Heart right ventricle (tissue), 16 donors: ENCODE results near the gene MUC2. TPM values are rescaled to one million over a fixed set of nuclear protein-coding genes. Genes with fewer than 3 reads are reported as not detected.

Experiments used
- ATAC-seq, 8 donors: fragments of 200-7000 bp; cut with Tn5 transposase; one replicate each; pipeline ENCODE4 v1.9.1; 2020; ENCODE audit warnings: mild to moderate bottlenecking in 8 of 8, moderate library complexity in 8 of 8, moderate number of reproducible peaks in 1 of 8
- DNase-seq, 2 donors: peaks; one replicate each; pipeline ENCODE4 v3.0.0-alpha.2; 2020
- H3K27ac ChIP-seq, 10 donors: fragments of 200-600 bp; sonication (generic) in 2 of 10; one replicate each; pipeline versions ENCODE4 v1.5.0 to v1.8.0; 2020 to 2022; ENCODE audit warnings: mild to moderate bottlenecking in 3 of 10
- H3K27me3 ChIP-seq, 7 donors: fragments of 200-600 bp; one replicate each; pipeline ENCODE4 v1.8.0; 2021 to 2022; ENCODE audit warnings: mild to moderate bottlenecking in 2 of 7
- H3K36me3 ChIP-seq, 9 donors: fragments of 200-600 bp; sonication (generic) in 1 of 9; one replicate each; pipeline versions ENCODE4 v1.5.0 to v1.8.0; 2020 to 2022; ENCODE audit warnings: mild to moderate bottlenecking in 2 of 9
- H3K4me1 ChIP-seq, 9 donors: fragments of 200-600 bp; sonication (generic) in 1 of 9; one replicate each; pipeline versions ENCODE4 v1.5.0 to v1.8.0; 2020 to 2022; ENCODE audit warnings: mild to moderate bottlenecking in 4 of 9
- H3K4me3 ChIP-seq, 10 donors: fragments of 200-600 bp; sonication (generic) in 2 of 10; one replicate each; pipeline versions ENCODE4 v1.5.0 to v1.8.0; 2020 to 2022; ENCODE audit warnings: mild to moderate bottlenecking in 7 of 10, moderate library complexity in 2 of 10
- H3K9me3 ChIP-seq, 11 donors: fragments of 200-600 bp in 10 of 11; sonication (generic) in 2 of 11; one replicate each; pipeline versions ENCODE4 v1.5.0 to v1.8.0; 2013 to 2022; ENCODE audit warnings: mild to moderate bottlenecking in 2 of 11, control low read depth in 1 of 11, moderate library complexity in 1 of 11
- CTCF ChIP-seq, 9 donors: fragments of 200-600 bp; sonication (generic) in 2 of 9; IDR thresholded peaks; one replicate each; pipeline versions ENCODE4 v1.5.0 to v1.8.0; 2021 to 2022; ENCODE audit warnings: antibody characterized with exemption in 9 of 9, mild to moderate bottlenecking in 5 of 9, moderate library complexity in 1 of 9
- WGBS, 2 donors: extraction: QIAGEN DNeasy Blood & Tissue Kit; methylation state at CpG; one replicate each; pipeline ENCODE4 v1.1.7; 2013; ENCODE audit warnings: inconsistent platforms in 1 of 2; 5-methylcytosine and 5-hydroxymethylcytosine counted together
- intact Hi-C, 10 donors: fragments of 100-400 bp; cut with DNase I; formaldehyde crosslinking; loops; one replicate each; pipeline versions ENCODE4 v1.11.1 to v1.14.2; 2022
- polyA plus RNA-seq, 2 donors: library from polyadenylated mRNA; stranded (reverse); fragments of 200-250 nt; gene quantifications; one replicate each; pipeline ENCODE4 v1.2.3, GENCODE V29; 2013
- total RNA-seq, 10 donors: library from RNA; stranded (reverse); fragmentation: NEBNext Ultra II Directional in 3 of 10; extraction: Animal tissue kit (Norgen Biotek cat#: 25700) in 3 of 10; gene quantifications; one replicate each; pipeline versions ENCODE4 v1.2.1 to v1.2.4, GENCODE V29; 2021 to 2023
- donor health status: Arrhythmogenic right ventricular cardiomyopathy.
- donor health status: ischemic (EF 13 %, LVEDD 7.1; RV severe dilation, severe dysfunction).
- donor health status: healthy with polysubstance abuse.
- donor health status: DM: no; HTN: yes; CAD: no.
- donor health status: DM: no; HTN: no; CAD: no.
- donor health status: ischemic (EF 25% LVEDD 6.9; RV normal size, moderate dysfunction).
- donor health status: ischemic (EF 25% LVEDD 5.7; RV mildly dilated, moderate dysfunction).
- donor health status: healthy.
- donor health status: DM: yes; HTN: yes; CAD: no.
- donor health status: Ischemic cardiomyopathy.
- donor health status: ischemic (EF 35%, LVEDD 5.7; RV mildly dilated, moderate dysfunction).
- donor health status: nonischemic (EF 11% LVEDD 7.7; RV severe dilation, severe dysfunction).
- donor health status: DM: yes; HTN: yes; CAD: no.
- donor health status: PGD.
- donor health status: ischemic (EF 29% LVEDD 5.4; RV normal size, mild dysfunction).
- donor health status: nonischemic (EF 23%, LVEDD 6.1; RV moderate dilation, normal function).

The MUC2 gene
- total and polyA plus RNA-seq, 12 donors, result 0.03 TPM; not detected in 11

- no peak for TF ChIP-seq CTCF (IDR thresholded peaks at IDR 0.05)
- Histone ChIP-seq H3K4me3 (no peak overlapping the region), H3K27ac (no peak overlapping the region), H3K4me1 (no peaks in the 10 kb centered on the region), H3K27me3 (peaks cover 0 to 30% (median 24%) of the 10 kb centered on the region in 7 donors), H3K9me3 (no peaks in the 10 kb centered on the region), H3K36me3 (no peaks in the 10 kb centered on the region)
- DNase-seq, result no peak
- intact Hi-C loops, result no loop called here
- no peak for ATAC-seq
- WGBS, 2 donors, result 76 to 78% methylated on average over 26 to 29 of the region's 29 CpGs
These were observed 38.9 kb upstream of the MUC2 start for GRCh38 chr11:1035577-1036283.

DNA sequence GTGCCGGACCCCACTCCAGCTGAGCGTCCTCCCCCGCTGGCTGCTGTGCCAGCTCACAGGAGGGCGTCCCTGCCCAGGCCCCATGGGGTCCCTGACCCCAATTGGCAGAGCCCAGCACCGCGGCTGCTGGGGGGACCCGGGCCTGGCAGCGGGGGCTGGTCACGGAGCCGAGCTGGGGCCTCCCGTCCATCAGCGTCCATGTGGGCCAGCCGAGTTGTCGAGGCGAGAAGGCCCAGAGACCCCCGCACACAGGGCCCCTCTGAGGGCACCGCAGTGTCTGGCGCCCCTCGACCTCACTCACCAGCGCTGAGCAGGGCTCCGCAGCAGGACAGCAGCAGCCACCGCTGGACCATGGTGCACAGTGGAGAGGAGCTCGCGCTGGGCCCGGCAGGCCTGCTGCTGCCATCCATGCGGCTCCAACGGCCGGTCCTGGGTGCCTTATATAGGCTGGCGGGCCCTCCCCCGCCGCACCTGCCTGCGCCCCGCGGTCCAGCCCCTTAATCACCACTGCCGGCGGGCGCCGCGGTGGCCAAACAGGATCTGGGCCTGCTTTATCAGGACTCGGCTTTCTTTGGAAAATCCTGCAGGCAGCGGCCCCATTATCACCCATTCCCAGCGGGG is 38.3 kb upstream of the MUC2 start, which contains the start of gene MUC6:
MUC6 (minus strand) TSS at position 416 of the 621 bp plus-strand sequence; CDS start at position 353, 63 bp downstream.
- no peak for TF ChIP-seq CTCF (IDR thresholded peaks at IDR 0.05)
- Histone ChIP-seq H3K36me3 (no peaks in the 10 kb centered on the region), H3K9me3 (no peaks in the 10 kb centered on the region), H3K27ac (no peak within 1 kb of the TSS), H3K4me3 (no peak within 1 kb of the TSS), H3K4me1 (no peaks in the 10 kb centered on the region), H3K27me3 (peaks cover 0 to 36% (median 30%) of the 10 kb centered on the region in 7 donors)
- ATAC-seq (no peak), DNase-seq (no peak)
- intact Hi-C loops, result no loop called here
- WGBS, 2 donors, result 48 to 68% methylated on average over 35 to 42 of the region's 42 CpGs

GRCh38 chr11:1036931-1037330 is 37.7 kb upstream of the MUC2 start:
- H3K9me3 ChIP-seq, result no peaks in the 10 kb centered on the region
- H3K27me3 ChIP-seq, result peaks cover 0 to 42% (median 35%) of the 10 kb centered on the region in 7 donors
- no peaks in the 10 kb centered on the region for H3K36me3 ChIP-seq
- 50 to 58% methylated on average over 13 of the region's 13 CpGs for WGBS, 2 donors
- intact Hi-C loops, result no loop called here
- H3K4me3 ChIP-seq, result no peak overlapping the region
- H3K27ac ChIP-seq, result no peak overlapping the region
- no peak for ATAC-seq
- no peak for TF ChIP-seq CTCF (IDR thresholded peaks at IDR 0.05)
- peaks cover 0 to 2% (median 0%) of the 10 kb centered on the region in 9 donors for H3K4me1 ChIP-seq
- DNase-seq, result no peak

GRCh38 chr11:1037506-1038055 is 37.1 kb upstream of the MUC2 start:
- no peak for TF ChIP-seq CTCF (IDR thresholded peaks at IDR 0.05)
- peaks cover 0 to 4% (median 0%) of the 10 kb centered on the region in 9 donors for H3K4me1 ChIP-seq
- ATAC-seq (no peak), DNase-seq (no peak)
- H3K27me3 ChIP-seq, result peaks cover 0 to 48% (median 37%) of the 10 kb centered on the region in 7 donors
- no peaks in the 10 kb centered on the region for H3K9me3 ChIP-seq
- H3K36me3 ChIP-seq, result no peaks in the 10 kb centered on the region
- intact Hi-C loops, result no loop called here
- H3K27ac ChIP-seq, result no peak overlapping the region
- no peak overlapping the region for H3K4me3 ChIP-seq
- WGBS, 2 donors, result 78 to 81% methylated on average over 26 of the region's 26 CpGs
